Measurements from ENCODE around the gene LIPG.

DNA sequence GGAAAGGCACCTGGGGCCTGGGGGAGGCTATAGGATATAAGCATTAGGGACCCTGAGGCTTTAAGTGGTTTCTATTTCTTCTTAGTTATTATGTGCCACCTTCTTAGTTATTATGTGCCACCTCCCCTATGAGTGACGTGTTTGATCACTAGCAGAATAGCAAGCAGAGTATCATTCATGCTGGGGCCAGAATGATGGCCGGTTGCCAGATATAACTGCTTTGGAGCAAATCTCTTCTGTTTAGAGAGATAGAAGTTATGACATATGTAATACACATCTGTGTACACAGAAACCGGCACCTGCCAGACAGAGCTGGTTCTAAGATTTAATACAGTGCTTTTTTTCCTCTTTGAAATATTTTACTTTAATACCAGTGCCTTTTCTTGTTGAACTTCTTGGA is 29.4 kb downstream of the LIPG start:
- TF ChIP-seq POLR2A (IDR thresholded peaks at IDR 0.05; ENCODE audit: low read depth, low read length) (no peak), POLR2AphosphoS5 (IDR thresholded peaks at IDR 0.05; ENCODE audit: low read depth, low read length) (no peak), TAF1 (IDR thresholded peaks at IDR 0.05; ENCODE audit: low read depth, low read length) (no peak)

Measured in GM12891 (cell line).